ENCODE results near the gene TNFRSF9.

TNFRSF9 gene

GRCh38 chr1:7948960-7949359 is 8.3 kb upstream of the TNFRSF9 start:
- no peak overlapping the region for H3K4me3 ChIP-seq (ENCODE audit: low read length)
- TF ChIP-seq, protein P1, sequence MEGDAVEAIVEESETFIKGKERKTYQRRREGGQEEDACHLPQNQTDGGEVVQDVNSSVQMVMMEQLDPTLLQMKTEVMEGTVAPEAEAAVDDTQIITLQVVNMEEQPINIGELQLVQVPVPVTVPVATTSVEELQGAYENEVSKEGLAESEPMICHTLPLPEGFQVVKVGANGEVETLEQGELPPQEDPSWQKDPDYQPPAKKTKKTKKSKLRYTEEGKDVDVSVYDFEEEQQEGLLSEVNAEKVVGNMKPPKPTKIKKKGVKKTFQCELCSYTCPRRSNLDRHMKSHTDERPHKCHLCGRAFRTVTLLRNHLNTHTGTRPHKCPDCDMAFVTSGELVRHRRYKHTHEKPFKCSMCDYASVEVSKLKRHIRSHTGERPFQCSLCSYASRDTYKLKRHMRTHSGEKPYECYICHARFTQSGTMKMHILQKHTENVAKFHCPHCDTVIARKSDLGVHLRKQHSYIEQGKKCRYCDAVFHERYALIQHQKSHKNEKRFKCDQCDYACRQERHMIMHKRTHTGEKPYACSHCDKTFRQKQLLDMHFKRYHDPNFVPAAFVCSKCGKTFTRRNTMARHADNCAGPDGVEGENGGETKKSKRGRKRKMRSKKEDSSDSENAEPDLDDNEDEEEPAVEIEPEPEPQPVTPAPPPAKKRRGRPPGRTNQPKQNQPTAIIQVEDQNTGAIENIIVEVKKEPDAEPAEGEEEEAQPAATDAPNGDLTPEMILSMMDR (IDR thresholded peaks at IDR 0.05; ENCODE audit: insufficient read depth, low read depth, low read length, missing control alignments): no peak
- peak; percentile 86 for DNase-seq (ENCODE audit: low read depth)

DNA sequence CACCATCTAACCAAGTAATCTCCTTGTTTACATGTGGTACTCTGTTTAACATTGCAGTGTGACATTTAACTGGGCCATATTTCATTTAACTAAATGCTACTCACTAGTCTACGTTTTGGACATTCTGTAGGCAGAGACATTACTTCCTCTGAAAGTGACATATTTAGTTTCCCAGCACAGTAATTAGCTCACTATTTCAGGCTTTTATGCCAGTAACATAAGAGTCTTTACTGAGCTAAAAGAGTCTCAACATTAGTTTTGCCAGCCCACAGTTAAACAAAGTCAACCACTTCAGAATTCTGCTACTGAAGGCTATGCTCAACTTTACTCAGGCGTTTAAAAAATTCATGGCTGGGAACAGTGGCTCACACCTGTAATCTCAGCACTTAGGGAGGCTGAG is 2.6 kb upstream of the TNFRSF9 start:
- H3K4me3 ChIP-seq (ENCODE audit: low read length): no peak overlapping the region
- TF ChIP-seq, protein P1 (IDR thresholded peaks at IDR 0.05; ENCODE audit: insufficient read depth, low read depth, low read length, missing control alignments): no peak
- no peak for DNase-seq (ENCODE audit: low read depth)

GRCh38 chr1:7942214-7942921 is 1.7 kb upstream of the TNFRSF9 start:
- DNase-seq (ENCODE audit: low read depth): peak; percentile 54
- H3K4me3 ChIP-seq (ENCODE audit: low read length): no peak overlapping the region
- TF ChIP-seq, protein P1 (IDR thresholded peaks at IDR 0.05; ENCODE audit: insufficient read depth, low read depth, low read length, missing control alignments): peak; percentile 45

- TF ChIP-seq, protein P1 (IDR thresholded peaks at IDR 0.05; ENCODE audit: insufficient read depth, low read depth, low read length, missing control alignments): no peak
- no peak for DNase-seq (ENCODE audit: low read depth)
- H3K4me3 ChIP-seq (ENCODE audit: low read length): no peak overlapping the region
Measured at GRCh38 chr1:7941437-7941793, 776 bp upstream of the TNFRSF9 start.

- no peak for DNase-seq (ENCODE audit: low read depth)
- H3K4me3 ChIP-seq (ENCODE audit: low read length): no peak overlapping the region
- TF ChIP-seq, protein P1 (IDR thresholded peaks at IDR 0.05; ENCODE audit: insufficient read depth, low read depth, low read length, missing control alignments): no peak
Measured at GRCh38 chr1:7940034-7940433, 605 bp downstream of the TNFRSF9 start.

GRCh38 chr1:7938070-7938469 is 2.6 kb downstream of the TNFRSF9 start:
- H3K4me3 ChIP-seq (ENCODE audit: low read length): no peak overlapping the region
- DNase-seq (ENCODE audit: low read depth): peak; percentile 58
- TF ChIP-seq, protein P1 (IDR thresholded peaks at IDR 0.05; ENCODE audit: insufficient read depth, low read depth, low read length, missing control alignments): no peak

DNA sequence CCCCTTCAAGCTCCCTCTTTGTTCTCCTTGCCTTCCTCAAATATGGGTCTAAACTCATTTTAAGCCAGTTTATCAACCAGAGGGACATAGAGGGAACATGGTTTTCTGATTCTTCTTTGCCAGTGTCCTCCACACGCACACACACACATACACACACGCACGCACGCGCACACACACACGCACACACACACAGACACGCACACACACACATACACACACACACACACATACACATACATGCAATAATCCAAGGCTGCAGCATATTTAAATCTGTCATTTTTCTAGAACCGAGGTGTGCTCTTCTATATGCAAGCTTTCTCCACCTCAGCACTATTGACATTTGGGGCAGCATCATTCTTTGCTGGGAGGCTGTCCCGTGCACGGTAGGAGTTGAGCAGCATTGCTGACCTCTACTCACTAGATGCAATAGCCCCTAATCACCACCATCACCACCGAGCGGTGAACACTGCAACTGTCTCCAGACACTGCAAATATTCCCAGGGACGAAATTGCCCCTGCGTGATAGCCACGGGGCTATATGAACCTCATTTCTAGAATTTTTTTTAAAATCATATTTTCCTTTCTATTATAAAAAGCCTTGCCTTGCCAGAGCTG is 8.0 kb downstream of the TNFRSF9 start:
- TF ChIP-seq, protein P1 (IDR thresholded peaks at IDR 0.05; ENCODE audit: insufficient read depth, low read depth, low read length, missing control alignments): no peak
- DNase-seq (ENCODE audit: low read depth): no peak
- H3K4me3 ChIP-seq (ENCODE audit: low read length): no peak overlapping the region

Measured in epithelial cell of esophagus (primary cell).